GM12878 (cell line): ENCODE results near the gene EPHA8. TPM values are rescaled to one million over a fixed set of nuclear protein-coding genes. Genes with fewer than 3 reads are reported as not detected.

ENCODE experiments used
- ATAC-seq: fragments of 200-7000 bp; cut with Tn5 transposase; 3 replicates; pipeline ENCODE4 v1.9.1; 2020; ENCODE audit warnings: mild to moderate bottlenecking, moderate library complexity
- BruUV-seq: library from RNA; stranded (reverse); fragments of 400-500 nt; replicated peaks from 2 replicates; lab custom pipeline; 2021; lab: Mats Ljungman, UMichigan
- CTCF ChIA-PET: fragments of 300-600 bp; sonication (Branson Sonifier 250); formaldehyde crosslinking; extraction: SDS; loops from one replicate; lab custom pipeline; 2021; ENCODE audit warnings: inconsistent platforms; lab: Yijun Ruan, JAX
- POLR2A ChIA-PET: fragments of 350-600 bp; formaldehyde crosslinking; extraction: SDS; loops from one replicate; lab custom pipeline; 2021; ENCODE audit warnings: inconsistent platforms; lab: Charles Lee
- RAD21 ChIA-PET: fragments of 300-600 bp; sonication (Branson Sonifier 250); formaldehyde crosslinking; loops from one replicate; lab custom pipeline; 2023; ENCODE audit warnings: antibody characterized with exemption; ENCODE audit not compliant: unreplicated experiment; lab: Charles Lee
- SMC1A ChIA-PET: fragments of 300-600 bp; sonication (Branson Sonifier 250); formaldehyde crosslinking; loops from one replicate; lab custom pipeline; 2023; ENCODE audit not compliant: unreplicated experiment, uncharacterized antibody; lab: Charles Lee
- DNase-seq: peaks from one replicate; pipeline ENCODE4 v3.0.0-alpha.2; 2011; ENCODE audit warnings: low read depth, low spot score
- FAIRE-seq: peaks from 3 replicates; lab custom pipeline; 2011; peaks lifted over from hg19 to GRCh38; lab: Jason Lieb, UNC
- H2AFZ ChIP-seq: 2 replicates; pipeline ENCODE4 v1.6.0; 2011; ENCODE audit warnings: low read depth, low read length, control low read depth; ENCODE audit not compliant: control insufficient read depth
- H3K27ac ChIP-seq: 2 replicates; pipeline ENCODE4 v1.5.1; 2011; ENCODE audit warnings: control low read depth; ENCODE audit not compliant: control insufficient read depth, insufficient read depth
- H3K27me3 ChIP-seq, 2 experiments: replicated peaks in 1 of 2; 2 replicates each; pipeline versions ENCODE4 v1.6.0 to v1.6.1; 2011; ENCODE audit warnings: low read length in 1 of 2; ENCODE audit not compliant: control insufficient read depth in 2 of 2, insufficient read depth in 2 of 2
- H3K36me3 ChIP-seq, 2 experiments: 2 replicates each; pipeline ENCODE4 v1.5.1; 2011; ENCODE audit warnings: low read length in 1 of 2; ENCODE audit not compliant: control insufficient read depth in 2 of 2, insufficient read depth in 2 of 2
- H3K4me1 ChIP-seq: 2 replicates; pipeline ENCODE4 v1.6.1; 2011; ENCODE audit warnings: mild to moderate bottlenecking, low read length, moderate library complexity, mixed read lengths; ENCODE audit not compliant: control insufficient read depth, insufficient read depth
- H3K4me2 ChIP-seq: 2 replicates; pipeline ENCODE4 v1.6.0; 2011; ENCODE audit warnings: control low read depth; ENCODE audit not compliant: control insufficient read depth, insufficient read depth
- H3K4me3 ChIP-seq: fragments of 200-600 bp; sonication (generic); 2 replicates; pipeline ENCODE4 v1.5.1; 2016
- H3K79me2 ChIP-seq: 2 replicates; pipeline ENCODE4 v1.6.0; 2011; ENCODE audit warnings: low read length; ENCODE audit not compliant: control insufficient read depth, insufficient read depth
- H3K9ac ChIP-seq: 2 replicates; pipeline ENCODE4 v1.8.0; 2011; ENCODE audit warnings: low read length, control low read depth, mixed read lengths; ENCODE audit not compliant: control insufficient read depth, insufficient read depth
- H3K9me3 ChIP-seq: replicated peaks from 3 replicates; pipeline ENCODE4 v1.5.1; 2011; ENCODE audit warnings: mild to moderate bottlenecking, low read length; ENCODE audit not compliant: control insufficient read depth, insufficient read depth
- H4K20me1 ChIP-seq: 2 replicates; pipeline ENCODE4 v1.6.0; 2011; ENCODE audit not compliant: control insufficient read depth, insufficient read depth
- GABPA ChIP-seq: IDR thresholded peaks from 2 replicates; pipeline ENCODE4 v1.6.1; 2014; ENCODE audit warnings: antibody characterized with exemption, low read depth, mild to moderate bottlenecking, inconsistent platforms
- NRF1 ChIP-seq: conservative IDR thresholded peaks from 2 replicates; pipeline ENCODE4 v1.6.1; 2011; ENCODE audit warnings: mild to moderate bottlenecking, low read depth, low read length, improper control_type of control experiment
- SUPT20H ChIP-seq: IDR thresholded peaks from 2 replicates; pipeline ENCODE4 v1.6.1; 2011; ENCODE audit warnings: low read depth, mild to moderate bottlenecking, low read length, moderate library complexity, borderline replicate concordance; ENCODE audit not compliant: control insufficient read depth
- WGBS: methylation state at CpG from one replicate; pipeline ENCODE4 v1.1.6; 2016; ENCODE audit warnings: low lambda C conversion rate; ENCODE audit not compliant: insufficient replicate concordance, insufficient coverage; ENCODE audit errors: missing lambda C conversion rate; 5-methylcytosine and 5-hydroxymethylcytosine counted together
- in situ Hi-C: fragments of 300-500 bp; cut with MboI; formaldehyde crosslinking; loops from 9 replicates; pipeline ENCODE4 v1.14.3; 2018; ENCODE audit warnings: mixed read lengths
- intact Hi-C: fragments of 100-400 bp; cut with micrococcal nuclease; formaldehyde crosslinking; loops from one replicate; pipeline ENCODE4 v1.14.2; 2022; ENCODE audit not compliant: unreplicated experiment
- polyA plus RNA-seq, 11 experiments: library from polyadenylated mRNA; depleted of rRNA in 4 of 11; unstranded in 6 of 11; stranded (reverse) in 5 of 11; fragments of >200 nt; fragmentation: Nextera tagmentation in 4 of 11; fragmentation: Illumina TruSeq in 1 of 11; extraction: Ambion mirVana in 4 of 11; extraction: Trizol in 1 of 11; gene quantifications; 1 replicate in 1 of 11; 2 replicates in 10 of 11; pipeline versions ENCODE4 v1.2.1 to v1.2.3, GENCODE V29; 2011 to 2016; ENCODE audit warnings: inconsistent platforms in 2 of 11, missing spikeins in 2 of 11, low read depth in 1 of 11
- total RNA-seq, 4 experiments: library from RNA; depleted of rRNA in 3 of 4; stranded (reverse); fragments of >200 nt in 3 of 4; fragmentation: Illumina TruSeq in 1 of 4; extraction: Trizol in 1 of 4; gene quantifications; 2 replicates each; pipeline versions ENCODE4 v1.2.1 to v1.2.3, GENCODE V29; 2013 to 2021
- TF ChIP-seq, protein P1 (sequence below): fragments of 450-650 bp; IDR thresholded peaks from 2 replicates; pipeline ENCODE4 v1.6.1; 2017; ENCODE audit warnings: mild to moderate bottlenecking, moderate library complexity
- TF ChIP-seq, protein P2 (sequence below): fragments of 450-650 bp; IDR thresholded peaks from 2 replicates; pipeline ENCODE4 v1.6.1; 2016; ENCODE audit warnings: mild to moderate bottlenecking

EPHA8 gene
- total and polyA plus RNA-seq, 10 of the 15 experiments (the other 5 are each of a cell fraction or from before 2014, with no cell fraction given): not detected

DNA sequence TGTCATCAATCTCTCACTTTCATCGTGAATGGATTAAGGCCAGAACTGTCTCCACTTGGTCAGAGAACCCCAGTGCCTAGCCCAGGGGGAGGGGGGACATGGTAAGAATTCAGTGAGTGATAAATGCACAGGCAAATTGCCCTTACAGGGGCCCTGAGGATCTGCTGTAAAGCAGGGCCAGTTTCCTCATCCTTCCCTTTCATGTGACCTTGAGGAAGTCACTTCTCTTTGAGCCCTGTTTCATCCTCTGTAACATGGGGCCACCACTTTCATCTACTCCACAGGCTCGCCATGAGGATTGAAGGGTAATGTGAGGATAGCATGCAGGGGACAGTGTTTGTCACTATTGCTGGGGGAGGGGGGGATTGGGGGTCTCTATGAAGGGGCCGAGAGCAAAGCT lies 45.1 kb downstream of the EPHA8 start:
- CTCF ChIA-PET: no interaction called here
- TF ChIP-seq GABPA (no peak), NRF1 (no peak), SUPT20H (no peak)
- TF ChIP-seq, protein P1, sequence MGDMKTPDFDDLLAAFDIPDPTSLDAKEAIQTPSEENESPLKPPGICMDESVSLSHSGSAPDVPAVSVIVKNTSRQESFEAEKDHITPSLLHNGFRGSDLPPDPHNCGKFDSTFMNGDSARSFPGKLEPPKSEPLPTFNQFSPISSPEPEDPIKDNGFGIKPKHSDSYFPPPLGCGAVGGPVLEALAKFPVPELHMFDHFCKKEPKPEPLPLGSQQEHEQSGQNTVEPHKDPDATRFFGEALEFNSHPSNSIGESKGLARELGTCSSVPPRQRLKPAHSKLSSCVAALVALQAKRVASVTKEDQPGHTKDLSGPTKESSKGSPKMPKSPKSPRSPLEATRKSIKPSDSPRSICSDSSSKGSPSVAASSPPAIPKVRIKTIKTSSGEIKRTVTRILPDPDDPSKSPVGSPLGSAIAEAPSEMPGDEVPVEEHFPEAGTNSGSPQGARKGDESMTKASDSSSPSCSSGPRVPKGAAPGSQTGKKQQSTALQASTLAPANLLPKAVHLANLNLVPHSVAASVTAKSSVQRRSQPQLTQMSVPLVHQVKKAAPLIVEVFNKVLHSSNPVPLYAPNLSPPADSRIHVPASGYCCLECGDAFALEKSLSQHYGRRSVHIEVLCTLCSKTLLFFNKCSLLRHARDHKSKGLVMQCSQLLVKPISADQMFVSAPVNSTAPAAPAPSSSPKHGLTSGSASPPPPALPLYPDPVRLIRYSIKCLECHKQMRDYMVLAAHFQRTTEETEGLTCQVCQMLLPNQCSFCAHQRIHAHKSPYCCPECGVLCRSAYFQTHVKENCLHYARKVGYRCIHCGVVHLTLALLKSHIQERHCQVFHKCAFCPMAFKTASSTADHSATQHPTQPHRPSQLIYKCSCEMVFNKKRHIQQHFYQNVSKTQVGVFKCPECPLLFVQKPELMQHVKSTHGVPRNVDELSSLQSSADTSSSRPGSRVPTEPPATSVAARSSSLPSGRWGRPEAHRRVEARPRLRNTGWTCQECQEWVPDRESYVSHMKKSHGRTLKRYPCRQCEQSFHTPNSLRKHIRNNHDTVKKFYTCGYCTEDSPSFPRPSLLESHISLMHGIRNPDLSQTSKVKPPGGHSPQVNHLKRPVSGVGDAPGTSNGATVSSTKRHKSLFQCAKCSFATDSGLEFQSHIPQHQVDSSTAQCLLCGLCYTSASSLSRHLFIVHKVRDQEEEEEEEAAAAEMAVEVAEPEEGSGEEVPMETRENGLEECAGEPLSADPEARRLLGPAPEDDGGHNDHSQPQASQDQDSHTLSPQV: no peak
- TF ChIP-seq, protein P2, sequence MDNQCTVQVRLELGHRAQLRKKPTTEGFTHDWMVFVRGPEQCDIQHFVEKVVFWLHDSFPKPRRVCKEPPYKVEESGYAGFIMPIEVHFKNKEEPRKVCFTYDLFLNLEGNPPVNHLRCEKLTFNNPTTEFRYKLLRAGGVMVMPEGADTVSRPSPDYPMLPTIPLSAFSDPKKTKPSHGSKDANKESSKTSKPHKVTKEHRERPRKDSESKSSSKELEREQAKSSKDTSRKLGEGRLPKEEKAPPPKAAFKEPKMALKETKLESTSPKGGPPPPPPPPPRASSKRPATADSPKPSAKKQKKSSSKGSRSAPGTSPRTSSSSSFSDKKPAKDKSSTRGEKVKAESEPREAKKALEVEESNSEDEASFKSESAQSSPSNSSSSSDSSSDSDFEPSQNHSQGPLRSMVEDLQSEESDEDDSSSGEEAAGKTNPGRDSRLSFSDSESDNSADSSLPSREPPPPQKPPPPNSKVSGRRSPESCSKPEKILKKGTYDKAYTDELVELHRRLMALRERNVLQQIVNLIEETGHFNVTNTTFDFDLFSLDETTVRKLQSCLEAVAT: no peak
- H3K36me3 ChIP-seq: no peaks in the 10 kb centered on the region
- no peak overlapping the region for H3K9ac ChIP-seq
- no peaks in the 10 kb centered on the region for H3K79me2 ChIP-seq
- RAD21 ChIA-PET: no interaction called here
- no peak overlapping the region for H3K4me2 ChIP-seq
- no TSS peak for BruUV-seq
- no peak for ATAC-seq
- H3K4me3 ChIP-seq: no peak overlapping the region
- H3K9me3 ChIP-seq: no peaks in the 10 kb centered on the region
- no peaks in the 10 kb centered on the region; a peak in 2 of 4 replicates for H3K27me3 ChIP-seq
- H2AFZ ChIP-seq: no peak overlapping the region
- intact Hi-C loops: no loop called here
- POLR2A ChIA-PET: no interaction called here
- no peak for DNase-seq
- no peaks in the 10 kb centered on the region for H3K4me1 ChIP-seq
- H4K20me1 ChIP-seq: no peaks in the 10 kb centered on the region
- 8% methylated on average over 3 of the region's 3 CpGs for WGBS
- H3K27ac ChIP-seq: no peak overlapping the region
- SMC1A ChIA-PET: no interaction called here
- in situ Hi-C loops: no loop called here
- FAIRE-seq: no peak
